Activated effector memory CD4-positive, alpha-beta T cell treated with Interleukin-2 at 50 U/mL for 16 hours (primary cell): ENCODE measurements around the gene OTOL1.

Experiments used
- DNase-seq: peaks from one replicate; pipeline ENCODE4 v3.0.0-alpha.2; 2020

OTOL1 gene

GRCh38 chr3:161548301-161548700 is 51.7 kb downstream of the OTOL1 start:
- DNase-seq, result no peak

GRCh38 chr3:161549261-161549660 is 52.7 kb downstream of the OTOL1 start:
- no peak for DNase-seq

- DNase-seq, result no peak
These were observed 54.0 kb downstream of the OTOL1 start for GRCh38 chr3:161550491-161551195.

- no peak for DNase-seq
These were observed 55.1 kb downstream of the OTOL1 start for GRCh38 chr3:161551697-161552096.

GRCh38 chr3:161552984-161553560 is 56.5 kb downstream of the OTOL1 start:
- DNase-seq, result no peak
